HTERT RPE-1 (cell line): ENCODE measurements around the gene RPS10.
"Not testable (repeated sequence)": the region's sequence is repeated elsewhere in the genome, so short reads cannot be mapped to it uniquely, and the experiment has no call there.

Experiments
- in situ Hi-C: fragments of 300-500 bp; cut with MboI; formaldehyde crosslinking; loops from 4 replicates; pipeline ENCODE4 v1.14.3; 2020; ENCODE audit warnings: low sequenced_read_pairs

The RPS10 gene

GRCh38 chr6:34451192-34451591 is 25.3 kb upstream of the RPS10 start:
- in situ Hi-C loops: no loop called here

- in situ Hi-C loops: no loop called here
These were observed 22.0 kb upstream of the RPS10 start for GRCh38 chr6:34447910-34448309.

GRCh38 chr6:34447386-34447785 is 21.5 kb upstream of the RPS10 start:
- in situ Hi-C loops: no loop called here

- in situ Hi-C loops: no loop called here
These were observed 19.5 kb upstream of the RPS10 start for GRCh38 chr6:34445313-34445860.

- in situ Hi-C loops: no loop called here
These were observed 15.7 kb upstream of the RPS10 start for GRCh38 chr6:34441526-34441925.

- in situ Hi-C loops: no loop called here
These were observed 13.6 kb upstream of the RPS10 start for GRCh38 chr6:34439442-34439841.

- in situ Hi-C loops: no loop called here
These were observed 12.8 kb upstream of the RPS10 start for GRCh38 chr6:34438705-34439104.

- in situ Hi-C loops: no loop called here
These were observed 11.7 kb upstream of the RPS10 start for GRCh38 chr6:34437644-34437970.

GRCh38 chr6:34436803-34437643 is 11.2 kb upstream of the RPS10 start:
- in situ Hi-C loops: no loop called here

- in situ Hi-C loops: no loop called here
These were observed 10.0 kb upstream of the RPS10 start for GRCh38 chr6:34435916-34436315.

- in situ Hi-C loops: no loop called here
These were observed 754 bp downstream of the RPS10 start for GRCh38 chr6:34425132-34425497.

- in situ Hi-C loops: no loop called here
These were observed 1.4 kb downstream of the RPS10 start for GRCh38 chr6:34424200-34425131.

- in situ Hi-C loops: no loop called here
These were observed 2.6 kb downstream of the RPS10 start for GRCh38 chr6:34423254-34423653.

- in situ Hi-C loops: no loop called here
These were observed 7.5 kb downstream of the RPS10 start for GRCh38 chr6:34418367-34418766.

- in situ Hi-C loops: no loop called here
These were observed 8.9 kb downstream of the RPS10 start for GRCh38 chr6:34416877-34417371.

GRCh38 chr6:34414999-34415858 is 10.6 kb downstream of the RPS10 start:
- in situ Hi-C loops: no loop called here

GRCh38 chr6:34412643-34413214 is 13.1 kb downstream of the RPS10 start:
- in situ Hi-C loops: no loop called here

- in situ Hi-C loops: no loop called here
These were observed 13.9 kb downstream of the RPS10 start for GRCh38 chr6:34412016-34412415.

- in situ Hi-C loops: not testable (repeated sequence)
These were observed 18.0 kb downstream of the RPS10 start for GRCh38 chr6:34407915-34408314.

GRCh38 chr6:34396518-34396917 is 29.4 kb downstream of the RPS10 start:
- in situ Hi-C loops: no loop called here
